ENCODE results near the gene DOK5.
"Not testable (repeated sequence)": the region's sequence is repeated elsewhere in the genome, so short reads cannot be mapped to it uniquely, and the experiment has no call there.

Gene DOK5

DNA sequence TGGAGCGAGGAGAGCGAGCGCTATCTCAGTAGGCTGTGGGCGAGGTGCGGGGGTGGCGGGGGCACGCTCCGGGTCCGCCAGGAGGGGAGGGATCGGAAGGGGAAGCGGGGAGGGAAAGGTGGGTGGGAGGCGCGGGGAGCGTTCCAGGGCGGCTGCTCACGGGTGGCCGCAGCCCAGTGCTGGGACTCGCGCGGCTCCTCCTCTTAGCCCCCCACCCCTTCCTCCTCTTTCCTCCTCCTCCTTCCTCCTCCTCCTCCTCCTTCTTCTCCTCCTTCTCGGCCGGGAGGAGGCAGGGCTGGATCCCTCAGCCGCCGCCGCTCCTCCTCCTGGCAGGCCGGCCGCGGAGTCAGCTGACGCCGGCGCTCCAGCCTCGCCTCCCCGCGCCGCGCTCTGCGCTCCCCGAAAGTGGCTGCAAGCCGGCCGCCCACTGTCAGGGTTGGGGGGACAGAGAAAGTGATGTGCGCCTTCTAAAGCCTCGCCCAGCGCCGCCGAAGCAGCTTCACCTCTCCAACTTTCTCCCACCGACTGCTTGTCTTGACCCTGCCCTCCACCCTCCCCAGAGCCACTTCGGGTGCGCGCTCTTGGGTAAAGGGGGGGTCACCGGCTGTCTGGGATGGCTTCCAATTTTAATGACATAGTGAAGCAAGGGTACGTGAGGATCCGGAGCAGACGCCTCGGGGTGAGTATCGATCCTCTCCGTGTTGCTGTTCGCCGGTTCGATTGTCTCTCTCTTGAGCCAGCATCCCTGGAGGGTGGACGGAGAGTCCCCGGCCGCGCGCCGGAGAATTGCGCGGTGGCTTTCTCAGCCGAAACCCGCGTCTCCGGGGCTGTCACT, at the start of gene DOK5:
Gene DOK5, plus strand, starts transcription at position 260 of the 835 bp plus-strand sequence. Its CDS starts 354 bp downstream, at position 614.
- no peak for DNase-seq

DNA sequence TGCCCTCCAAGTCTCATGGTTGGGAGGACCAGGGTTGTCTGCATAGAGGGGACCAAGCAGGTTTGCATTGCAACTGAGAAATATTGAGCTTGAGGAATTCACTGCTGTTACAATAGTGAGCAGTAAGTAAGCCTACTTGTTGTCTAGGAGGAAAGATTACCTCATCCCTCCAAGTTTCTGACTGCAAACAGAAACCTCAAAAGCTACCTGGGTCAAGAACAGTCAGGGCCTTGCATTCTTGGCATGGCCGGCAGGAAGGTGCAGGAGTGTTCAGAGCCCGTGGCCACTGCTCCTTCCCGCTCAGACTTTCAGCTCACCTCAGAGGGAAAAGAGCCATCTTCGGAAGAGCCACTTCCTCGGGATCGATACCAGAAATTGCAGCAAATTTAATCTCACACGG, 46.0 kb upstream of the DOK5 start:
- DNase-seq, result no peak

DNA sequence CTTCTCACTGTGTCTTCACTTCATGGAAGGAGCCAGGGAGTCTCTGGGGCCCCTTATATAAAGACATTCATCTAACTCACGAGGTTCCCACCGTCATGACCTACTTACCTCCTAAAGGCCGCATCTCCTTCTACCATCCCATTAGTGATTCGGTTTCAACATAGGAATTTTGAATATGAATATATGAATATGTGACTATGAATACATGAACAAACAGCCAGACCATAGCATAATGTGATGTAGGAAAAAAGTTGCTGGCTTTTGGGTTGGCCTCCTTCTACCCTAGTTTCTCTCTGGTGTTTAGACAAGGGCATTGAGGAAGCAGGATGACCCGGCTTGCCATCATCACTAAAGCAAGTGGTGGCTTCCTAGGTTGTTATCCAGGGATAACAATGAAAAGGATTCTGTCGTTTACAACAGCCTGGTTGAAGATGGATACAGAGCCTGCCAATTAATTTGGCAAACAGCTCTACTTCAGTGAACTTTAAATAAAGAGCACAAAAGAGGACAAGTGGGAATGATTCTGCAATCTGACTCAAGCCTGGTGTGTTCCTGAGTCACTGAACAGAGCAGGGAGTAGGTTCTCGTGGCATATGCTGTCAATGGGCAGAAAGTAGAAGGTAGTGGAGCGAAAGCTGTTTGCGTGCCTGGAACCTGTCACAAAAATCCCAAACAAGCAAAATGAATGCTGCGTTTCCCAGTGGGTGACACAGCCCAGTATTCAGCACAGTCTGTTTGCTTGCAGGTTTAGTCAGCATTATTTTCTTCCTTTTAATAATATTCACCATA, 44.0 kb upstream of the DOK5 start:
- DNase-seq, result peak; percentile 33

- DNase-seq, result no peak
These were observed 42.4 kb upstream of the DOK5 start for GRCh38 chr20:54432966-54433365.

- DNase-seq, result peak; percentile 73
These were observed 41.8 kb upstream of the DOK5 start for GRCh38 chr20:54433636-54434035.

DNA sequence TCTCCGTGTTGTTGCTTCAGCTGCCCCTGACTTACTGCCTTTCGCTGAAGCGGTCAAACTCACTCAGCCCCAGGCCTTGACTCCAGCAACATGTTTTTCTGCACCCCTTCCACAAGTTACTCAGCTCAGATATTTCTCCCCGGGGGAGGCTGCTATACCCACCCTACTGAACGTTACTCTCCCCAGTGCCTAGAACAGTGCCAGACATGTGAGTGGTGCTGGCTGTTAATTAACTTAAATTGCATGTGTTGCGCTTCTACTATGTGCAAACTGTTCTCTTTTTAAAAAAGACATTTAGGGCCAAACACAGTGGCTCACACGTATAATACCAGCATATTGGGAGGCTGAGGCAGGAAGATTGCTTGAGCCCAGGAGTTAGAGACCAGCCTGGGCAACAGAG, 41.2 kb upstream of the DOK5 start:
- no peak for DNase-seq

DNA sequence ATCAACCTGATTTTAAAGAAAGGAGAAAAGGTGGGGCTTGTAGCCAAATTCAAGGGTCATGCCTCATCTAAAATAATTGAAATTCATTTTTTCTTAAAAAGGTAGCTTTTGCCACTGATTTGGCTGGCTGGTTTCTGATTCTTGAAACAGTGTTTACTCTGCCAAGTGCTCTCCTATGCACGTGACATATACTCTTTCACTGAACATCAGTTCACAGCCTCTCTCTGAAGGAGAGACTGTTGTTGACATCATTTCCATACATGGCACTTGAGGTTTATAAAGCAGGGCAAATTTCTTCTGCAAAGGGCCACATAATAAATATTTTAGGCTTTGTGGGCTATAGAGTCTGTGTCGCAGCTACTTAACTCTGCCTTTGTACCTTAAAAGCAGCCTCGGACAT, 40.4 kb upstream of the DOK5 start:
- DNase-seq, result peak; percentile 65

DNA sequence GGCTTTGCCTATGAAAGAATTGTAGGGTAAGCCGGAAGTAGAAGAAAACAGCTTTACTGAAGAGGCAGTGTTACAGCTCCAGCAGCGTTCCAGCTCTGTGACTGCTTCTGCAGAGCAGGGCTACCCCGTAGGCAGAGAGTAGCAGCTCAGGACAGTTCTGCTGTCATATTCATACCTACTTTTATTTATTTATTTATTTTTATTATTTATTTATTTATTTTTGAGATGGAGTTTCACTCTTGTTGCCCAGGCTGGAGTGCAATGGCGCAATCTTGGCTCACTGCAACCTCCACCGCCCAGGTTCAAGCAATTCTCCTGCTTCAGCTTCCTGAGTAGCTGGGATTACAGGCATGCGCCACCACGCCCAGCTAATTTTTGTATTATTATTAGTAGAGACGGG, 39.0 kb upstream of the DOK5 start:
- DNase-seq, result not testable (repeated sequence)

GRCh38 chr20:54438166-54438565, 37.2 kb upstream of the DOK5 start:
- no peak for DNase-seq

- DNase-seq, result no peak
These were observed 25.2 kb upstream of the DOK5 start for GRCh38 chr20:54450207-54450606.

DNA sequence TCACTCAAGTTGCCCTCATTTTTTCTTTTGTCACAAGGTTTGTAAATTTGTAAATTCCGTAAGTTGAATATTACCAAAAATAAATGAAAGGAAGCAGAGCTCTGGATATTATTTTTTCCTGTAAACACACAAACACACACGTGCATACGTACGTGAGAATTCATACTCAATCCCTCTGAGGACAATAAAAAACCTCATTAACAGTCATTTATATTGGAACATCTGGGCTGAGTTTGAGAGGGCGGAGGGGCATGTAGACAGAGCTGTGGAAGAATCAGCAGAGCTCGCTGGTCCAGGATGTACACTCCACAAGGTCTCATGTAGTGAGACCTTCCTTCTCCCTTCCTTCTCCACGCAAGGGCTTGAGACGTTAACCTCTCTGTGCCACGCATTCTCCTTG, 24.2 kb upstream of the DOK5 start:
- DNase-seq, result no peak

DNA sequence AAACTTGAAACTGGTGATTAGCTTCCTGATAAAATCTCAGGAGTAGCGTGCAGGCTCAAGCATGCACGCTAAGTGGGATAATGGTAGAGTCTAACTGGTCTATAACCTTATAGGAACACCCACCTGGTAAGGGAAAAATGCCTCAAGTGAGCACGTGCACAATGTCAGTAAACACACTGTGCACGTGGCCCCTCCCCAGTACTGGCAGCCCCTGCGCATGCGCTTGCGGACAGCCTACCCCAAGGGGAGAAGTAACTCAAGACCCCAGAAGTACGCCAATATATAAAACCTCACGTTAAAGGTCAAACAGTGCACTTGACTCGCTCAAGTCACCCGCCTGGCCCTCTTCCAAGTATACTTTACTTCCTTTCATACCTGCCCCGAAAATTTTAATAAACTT, 23.1 kb upstream of the DOK5 start:
- no peak for DNase-seq

- DNase-seq, result no peak
These were observed 20.4 kb upstream of the DOK5 start for GRCh38 chr20:54454982-54455381.

DNA sequence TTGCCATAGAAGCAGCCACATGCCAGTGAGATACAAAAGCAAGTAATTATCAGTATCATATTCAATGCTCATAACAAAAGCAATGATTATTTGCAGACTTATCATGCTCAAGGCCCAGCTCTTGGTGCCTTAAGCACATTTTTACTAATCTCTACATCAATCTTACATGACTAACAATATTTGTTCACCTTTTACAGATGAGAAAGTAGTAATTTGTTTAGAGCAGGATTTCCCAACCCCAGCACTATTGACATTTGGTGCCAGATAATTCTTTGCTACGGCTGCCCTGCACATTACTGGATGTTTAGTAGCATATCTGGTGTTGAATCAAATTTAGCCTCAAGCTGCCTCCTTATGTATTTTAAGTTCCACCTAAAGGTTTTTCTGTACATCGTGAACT, 19.0 kb upstream of the DOK5 start:
- no peak for DNase-seq

DNA sequence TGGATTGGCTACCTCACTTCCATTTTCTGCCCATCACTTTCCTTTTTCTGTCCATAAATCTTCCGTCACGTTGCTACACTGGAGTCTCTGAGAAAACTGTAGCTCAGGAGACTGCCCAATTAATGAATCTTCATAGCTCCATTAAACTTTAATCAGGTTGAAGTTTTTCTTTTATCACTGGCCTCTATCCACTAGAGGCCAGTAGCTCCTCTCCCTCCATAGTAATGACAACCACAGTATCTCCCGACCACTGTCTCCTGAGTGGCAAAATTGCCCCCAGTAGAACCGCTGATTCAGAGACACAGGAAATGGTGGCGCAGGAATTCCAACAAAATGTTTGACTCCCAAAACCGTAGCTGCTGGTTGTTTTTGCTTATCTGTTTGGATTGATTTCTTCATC, 18.4 kb upstream of the DOK5 start:
- DNase-seq, result no peak

- no peak for DNase-seq
These were observed 17.2 kb upstream of the DOK5 start for GRCh38 chr20:54458219-54458618.

DNA sequence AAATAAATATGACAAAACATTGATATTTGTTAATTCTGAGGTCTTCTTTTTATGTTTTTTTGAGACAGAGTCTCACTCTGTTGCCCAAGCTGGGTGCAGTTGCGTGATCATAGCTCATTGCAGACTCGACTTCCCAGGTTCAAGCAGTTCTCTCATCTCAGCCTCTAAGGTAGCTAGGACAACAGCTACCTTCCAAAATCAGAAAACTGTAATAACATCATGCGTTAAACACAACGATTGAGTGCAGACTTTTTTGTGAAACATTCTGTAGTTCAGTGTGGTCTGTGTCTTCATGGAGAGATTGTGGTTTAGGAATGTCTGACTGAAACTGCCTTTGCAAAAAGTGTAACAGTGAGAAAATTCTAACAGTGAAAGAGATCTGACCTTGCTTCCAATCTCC, 16.1 kb upstream of the DOK5 start:
- DNase-seq, result no peak

- DNase-seq, result no peak
These were observed 11.4 kb upstream of the DOK5 start for GRCh38 chr20:54464003-54464402.

DNA sequence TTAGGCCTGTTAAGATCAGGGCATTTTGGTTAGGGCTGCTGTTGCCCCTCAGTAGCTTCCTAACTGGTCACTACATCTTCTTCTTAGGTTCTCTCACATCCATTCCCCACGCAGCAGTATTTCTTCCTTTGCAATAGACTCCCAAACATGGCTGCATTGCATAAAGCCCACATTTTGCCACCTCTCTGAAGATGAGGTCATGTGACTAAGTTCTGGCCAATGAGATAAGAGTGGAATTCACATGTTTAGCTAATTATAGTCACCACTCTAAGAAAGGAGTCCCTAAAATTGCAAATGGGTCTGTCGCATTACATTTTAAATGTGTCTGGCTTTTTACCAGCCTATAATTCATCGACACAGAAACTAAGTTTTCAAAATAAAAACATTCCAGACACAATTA, 9.3 kb upstream of the DOK5 start:
- no peak for DNase-seq

GRCh38 chr20:54467622-54468021, 7.8 kb upstream of the DOK5 start:
- no peak for DNase-seq

- DNase-seq, result peak; percentile 12
These were observed 7.3 kb upstream of the DOK5 start for GRCh38 chr20:54468082-54468481.

- DNase-seq, result no peak
These were observed 6.1 kb upstream of the DOK5 start for GRCh38 chr20:54469293-54469692.

- no peak for DNase-seq
These were observed 5.4 kb upstream of the DOK5 start for GRCh38 chr20:54469952-54470351.

GRCh38 chr20:54470697-54471096, 4.7 kb upstream of the DOK5 start:
- DNase-seq, result no peak

Data from NCI-H2029 treated with DMSO at 0.1 percent for 48 hours (cell line).